Tibial artery (tissue), 4 donors: Measurements from ENCODE around the gene PLPP1.

Source experiments
- DNase-seq, 2 donors: peaks; one replicate each; pipeline ENCODE4 v3.0.0-alpha.2; 2019
- H3K27ac ChIP-seq, 2 donors: fragments of 200-600 bp; sonication (generic) in 1 of 2; 1 replicate in 1 of 2; 2 replicates in 1 of 2; pipeline ENCODE4 v1.5.1; 2018 to 2019; ENCODE audit warnings: mild to moderate bottlenecking in 1 of 2
- H3K27me3 ChIP-seq, 2 donors: fragments of 200-600 bp; sonication (generic) in 1 of 2; one replicate each; pipeline versions ENCODE4 v1.5.1 to v1.6.0; 2016 to 2019
- H3K36me3 ChIP-seq, 3 donors: fragments of 200-600 bp; sonication (generic) in 2 of 3; one replicate each; pipeline ENCODE4 v1.5.1; 2016 to 2019; ENCODE audit warnings: mild to moderate bottlenecking in 2 of 3
- H3K4me1 ChIP-seq, 4 donors: fragments of 200-600 bp; sonication (generic) in 2 of 4; 1 replicate in 3 of 4; 2 replicates in 1 of 4; pipeline ENCODE4 v1.5.1; 2016 to 2019
- H3K4me3 ChIP-seq, 2 donors: fragments of 200-600 bp; sonication (generic) in 1 of 2; 1 replicate in 1 of 2; 2 replicates in 1 of 2; pipeline ENCODE4 v1.5.1; 2018 to 2019; ENCODE audit warnings: mild to moderate bottlenecking in 2 of 2
- H3K9me3 ChIP-seq, 3 donors: fragments of 200-600 bp; sonication (generic) in 1 of 3; one replicate each; pipeline ENCODE4 v1.5.1; 2016 to 2019
- intact Hi-C: fragments of 100-400 bp; cut with DNase I; formaldehyde crosslinking; loops from one replicate; pipeline ENCODE4 v1.15.0; 2023; ENCODE audit warnings: low total_unique reads
- TF ChIP-seq, protein P1 (sequence below), 2 experiments: fragments of 200-600 bp in 1 of 2; fragments of 450-650 bp in 1 of 2; IDR thresholded peaks; one replicate each; pipeline ENCODE4 v1.5.1; 2017 to 2019; ENCODE audit warnings: antibody characterized with exemption in 2 of 2, mild to moderate bottlenecking in 1 of 2, moderate library complexity in 1 of 2

PLPP1 gene

GRCh38 chr5:55502759-55503158, 32.0 kb downstream of the PLPP1 start:
- no peak for DNase-seq
- peaks cover 0 to 80% (median 35%) of the 10 kb centered on the region in 4 donors for H3K4me1 ChIP-seq
- H3K27ac ChIP-seq = no peak overlapping the region

DNA sequence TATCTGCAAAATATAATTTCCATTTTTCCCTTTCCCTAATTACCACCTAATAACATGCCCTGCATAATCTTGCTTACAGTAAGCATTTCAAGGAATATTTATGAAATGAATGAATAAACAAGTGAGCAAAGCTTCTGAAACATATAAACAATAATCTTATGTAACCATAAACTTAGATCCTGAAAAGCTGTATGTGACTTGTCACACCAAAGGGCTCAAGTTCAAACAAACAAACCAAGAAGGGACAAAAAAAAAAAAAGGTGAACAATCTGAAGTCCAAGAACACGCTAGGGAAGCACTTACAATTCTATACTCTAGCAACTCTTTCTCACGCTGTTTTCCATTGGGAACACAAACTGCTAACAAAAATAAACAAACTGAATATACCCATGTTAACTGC, 36.3 kb downstream of the PLPP1 start:
- Histone ChIP-seq H3K4me1 (peaks cover 0 to 62% (median 23%) of the 10 kb centered on the region in 4 donors), H3K9me3 (no peaks in the 10 kb centered on the region), H3K27ac (no peak overlapping the region), H3K27me3 (no peaks in the 10 kb centered on the region), H3K36me3 (no peaks in the 10 kb centered on the region), H3K4me3 (no peak overlapping the region)
- TF ChIP-seq, protein P1, sequence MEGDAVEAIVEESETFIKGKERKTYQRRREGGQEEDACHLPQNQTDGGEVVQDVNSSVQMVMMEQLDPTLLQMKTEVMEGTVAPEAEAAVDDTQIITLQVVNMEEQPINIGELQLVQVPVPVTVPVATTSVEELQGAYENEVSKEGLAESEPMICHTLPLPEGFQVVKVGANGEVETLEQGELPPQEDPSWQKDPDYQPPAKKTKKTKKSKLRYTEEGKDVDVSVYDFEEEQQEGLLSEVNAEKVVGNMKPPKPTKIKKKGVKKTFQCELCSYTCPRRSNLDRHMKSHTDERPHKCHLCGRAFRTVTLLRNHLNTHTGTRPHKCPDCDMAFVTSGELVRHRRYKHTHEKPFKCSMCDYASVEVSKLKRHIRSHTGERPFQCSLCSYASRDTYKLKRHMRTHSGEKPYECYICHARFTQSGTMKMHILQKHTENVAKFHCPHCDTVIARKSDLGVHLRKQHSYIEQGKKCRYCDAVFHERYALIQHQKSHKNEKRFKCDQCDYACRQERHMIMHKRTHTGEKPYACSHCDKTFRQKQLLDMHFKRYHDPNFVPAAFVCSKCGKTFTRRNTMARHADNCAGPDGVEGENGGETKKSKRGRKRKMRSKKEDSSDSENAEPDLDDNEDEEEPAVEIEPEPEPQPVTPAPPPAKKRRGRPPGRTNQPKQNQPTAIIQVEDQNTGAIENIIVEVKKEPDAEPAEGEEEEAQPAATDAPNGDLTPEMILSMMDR (IDR thresholded peaks at IDR 0.05) = no peak
- no peak for DNase-seq
- intact Hi-C loops = no loop called here

More at GRCh38 chr5:55502759-55503158, 32.0 kb downstream of the PLPP1 start:
- H3K9me3 ChIP-seq = no peaks in the 10 kb centered on the region
- no peaks in the 10 kb centered on the region for H3K27me3 ChIP-seq
- no peak overlapping the region for H3K4me3 ChIP-seq
- H3K36me3 ChIP-seq = no peaks in the 10 kb centered on the region
- intact Hi-C loops = no loop called here
- TF ChIP-seq, protein P1 (IDR thresholded peaks at IDR 0.05) = no peak

GRCh38 chr5:55497712-55498111, 37.1 kb downstream of the PLPP1 start:
- intact Hi-C loops = no loop called here
- Histone ChIP-seq H3K27ac (no peak overlapping the region), H3K4me3 (no peak overlapping the region), H3K4me1 (peaks cover 0 to 55% (median 25%) of the 10 kb centered on the region in 4 donors), H3K36me3 (no peaks in the 10 kb centered on the region), H3K27me3 (no peaks in the 10 kb centered on the region), H3K9me3 (no peaks in the 10 kb centered on the region)
- DNase-seq = no peak
- TF ChIP-seq, protein P1 (IDR thresholded peaks at IDR 0.05) = no peak

- Histone ChIP-seq H3K36me3 (no peaks in the 10 kb centered on the region), H3K4me1 (peaks cover 0 to 58% (median 24%) of the 10 kb centered on the region in 4 donors), H3K4me3 (no peak overlapping the region), H3K9me3 (no peaks in the 10 kb centered on the region), H3K27me3 (no peaks in the 10 kb centered on the region), H3K27ac (no peak overlapping the region)
- DNase-seq = no peak
- intact Hi-C loops = no loop called here
- TF ChIP-seq, protein P1 (IDR thresholded peaks at IDR 0.05) = no peak
These were observed 39.5 kb downstream of the PLPP1 start for GRCh38 chr5:55495216-55495615.

DNA sequence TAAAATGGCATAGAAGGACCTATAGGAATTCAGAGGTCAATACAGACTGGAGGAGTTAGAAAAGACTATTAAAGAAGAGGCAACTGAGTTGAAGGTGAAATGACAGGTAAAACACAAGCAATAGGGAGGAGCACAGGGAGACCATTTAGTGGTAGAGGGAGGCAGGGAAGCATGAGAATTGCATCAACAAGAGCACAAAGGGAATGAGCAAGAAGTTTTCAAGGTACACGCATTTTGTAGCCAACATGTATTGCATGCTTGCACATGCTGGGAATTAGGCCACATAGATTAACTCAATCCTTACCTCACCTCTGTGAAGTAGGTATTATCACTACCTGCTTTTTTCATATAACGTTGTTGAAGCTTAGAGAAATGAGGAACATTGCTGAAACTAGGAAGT, 42.3 kb downstream of the PLPP1 start:
- H3K4me3 ChIP-seq = no peak overlapping the region
- DNase-seq = no peak
- H3K36me3 ChIP-seq = no peaks in the 10 kb centered on the region
- no peaks in the 10 kb centered on the region for H3K9me3 ChIP-seq
- no peaks in the 10 kb centered on the region for H3K27me3 ChIP-seq
- intact Hi-C loops = no loop called here
- peaks cover 0 to 48% (median 12%) of the 10 kb centered on the region in 4 donors for H3K4me1 ChIP-seq
- TF ChIP-seq, protein P1 (IDR thresholded peaks at IDR 0.05) = no peak
- peak overlapping the region in 1 of 2 donors; percentile 53 for H3K27ac ChIP-seq

- Histone ChIP-seq H3K4me3 (no peak overlapping the region), H3K9me3 (no peaks in the 10 kb centered on the region), H3K36me3 (peaks cover 7 to 9% (median 9%) of the 10 kb centered on the region in 3 donors), H3K27me3 (no peaks in the 10 kb centered on the region), H3K4me1 (peaks cover 0 to 36% (median 7%) of the 10 kb centered on the region in 4 donors), H3K27ac (no peak overlapping the region)
- intact Hi-C loops = no loop called here
- no peak for DNase-seq
- TF ChIP-seq, protein P1 (IDR thresholded peaks at IDR 0.05) = no peak
These were observed 49.7 kb downstream of the PLPP1 start for GRCh38 chr5:55485073-55485472.
